ENCODE results near the gene HSF4. TPM values are rescaled to one million over a fixed set of nuclear protein-coding genes. Genes with fewer than 3 reads are reported as not detected.

HSF4 gene
- total and polyA plus RNA-seq, 4 donors = 5.1 to 62.5 (median 21.0) TPM

DNA sequence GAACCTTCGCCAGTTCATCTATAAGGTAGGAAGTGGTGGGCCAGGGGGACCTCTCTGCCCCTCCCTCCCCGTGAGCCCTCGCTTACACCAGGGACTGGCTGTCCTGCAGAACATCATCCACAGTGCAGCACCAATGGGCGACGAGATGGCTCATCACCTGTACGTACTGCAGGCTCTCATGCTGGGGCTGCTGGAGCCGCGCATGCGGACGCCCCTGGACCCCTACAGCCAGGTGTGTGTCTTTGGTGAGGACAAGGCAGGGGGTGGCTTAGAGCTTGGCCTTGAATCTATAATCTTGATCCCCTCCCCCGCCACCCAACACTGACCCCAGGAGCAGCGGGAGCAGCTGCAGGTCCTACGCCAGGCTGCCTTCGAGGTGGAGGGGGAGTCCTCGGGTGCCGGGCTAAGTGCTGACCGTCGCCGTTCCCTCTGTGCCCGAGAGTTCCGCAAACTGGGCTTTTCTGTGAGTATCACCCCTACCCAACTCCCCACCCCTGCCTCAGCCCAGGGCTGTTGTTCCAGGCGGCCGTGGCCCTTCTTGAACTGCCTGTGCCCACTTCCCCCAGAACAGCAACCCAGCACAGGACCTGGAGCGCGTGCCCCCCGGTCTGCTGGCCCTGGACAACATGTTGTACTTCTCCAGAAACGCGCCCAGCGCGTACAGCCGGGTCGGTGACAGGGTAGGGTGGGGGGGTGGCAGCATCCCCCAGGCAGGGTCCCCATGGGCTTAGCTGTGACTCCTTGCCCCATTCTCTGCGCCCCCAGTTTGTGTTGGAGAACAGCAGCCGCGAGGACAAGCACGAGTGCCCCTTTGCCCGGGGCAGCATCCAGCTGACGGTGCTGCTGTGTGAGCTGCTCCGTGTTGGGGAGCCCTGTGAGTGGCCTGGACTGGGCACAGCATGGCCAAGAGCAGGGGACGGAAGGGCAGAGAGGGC is 37.1 kb downstream of the HSF4 start:
- Histone ChIP-seq H3K9me3 (ENCODE audit: control insufficient read depth in 4 of 4, insufficient read depth in 3 of 4, low read length in 3 of 4) (no peaks in the 10 kb centered on the region), H3K27me3 (ENCODE audit: control insufficient read depth in 3 of 3, insufficient read depth in 3 of 3, low read length in 2 of 3) (no peaks in the 10 kb centered on the region), H3K27ac (ENCODE audit: low read depth in 1 of 2, low read length in 1 of 2) (no peak overlapping the region), H3K36me3 (ENCODE audit: control insufficient read depth in 4 of 4, insufficient read depth in 4 of 4, low read length in 4 of 4) (peaks cover 10 to 55% (median 15%) of the 10 kb centered on the region in 4 donors), H3K9ac (ENCODE audit: insufficient read depth in 1 of 2, low read length in 2 of 2) (no peak overlapping the region), H3K4me3 (no peak overlapping the region), H3K4me1 (ENCODE audit: control insufficient read depth in 5 of 5, insufficient read depth in 5 of 5, low read length in 5 of 5) (peaks cover 0 to 14% (median 0%) of the 10 kb centered on the region in 5 donors)
- TF ChIP-seq, protein P1, sequence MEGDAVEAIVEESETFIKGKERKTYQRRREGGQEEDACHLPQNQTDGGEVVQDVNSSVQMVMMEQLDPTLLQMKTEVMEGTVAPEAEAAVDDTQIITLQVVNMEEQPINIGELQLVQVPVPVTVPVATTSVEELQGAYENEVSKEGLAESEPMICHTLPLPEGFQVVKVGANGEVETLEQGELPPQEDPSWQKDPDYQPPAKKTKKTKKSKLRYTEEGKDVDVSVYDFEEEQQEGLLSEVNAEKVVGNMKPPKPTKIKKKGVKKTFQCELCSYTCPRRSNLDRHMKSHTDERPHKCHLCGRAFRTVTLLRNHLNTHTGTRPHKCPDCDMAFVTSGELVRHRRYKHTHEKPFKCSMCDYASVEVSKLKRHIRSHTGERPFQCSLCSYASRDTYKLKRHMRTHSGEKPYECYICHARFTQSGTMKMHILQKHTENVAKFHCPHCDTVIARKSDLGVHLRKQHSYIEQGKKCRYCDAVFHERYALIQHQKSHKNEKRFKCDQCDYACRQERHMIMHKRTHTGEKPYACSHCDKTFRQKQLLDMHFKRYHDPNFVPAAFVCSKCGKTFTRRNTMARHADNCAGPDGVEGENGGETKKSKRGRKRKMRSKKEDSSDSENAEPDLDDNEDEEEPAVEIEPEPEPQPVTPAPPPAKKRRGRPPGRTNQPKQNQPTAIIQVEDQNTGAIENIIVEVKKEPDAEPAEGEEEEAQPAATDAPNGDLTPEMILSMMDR (IDR thresholded peaks at IDR 0.05; ENCODE audit: control extremely low read depth, extremely low read depth) = no peak
- ATAC-seq (ENCODE audit: insufficient read depth, low FRiP score) (no peak), DNase-seq (no peak)
- WGBS, 2 donors = 96 to 98% methylated on average over 40 of the region's 40 CpGs

DNA sequence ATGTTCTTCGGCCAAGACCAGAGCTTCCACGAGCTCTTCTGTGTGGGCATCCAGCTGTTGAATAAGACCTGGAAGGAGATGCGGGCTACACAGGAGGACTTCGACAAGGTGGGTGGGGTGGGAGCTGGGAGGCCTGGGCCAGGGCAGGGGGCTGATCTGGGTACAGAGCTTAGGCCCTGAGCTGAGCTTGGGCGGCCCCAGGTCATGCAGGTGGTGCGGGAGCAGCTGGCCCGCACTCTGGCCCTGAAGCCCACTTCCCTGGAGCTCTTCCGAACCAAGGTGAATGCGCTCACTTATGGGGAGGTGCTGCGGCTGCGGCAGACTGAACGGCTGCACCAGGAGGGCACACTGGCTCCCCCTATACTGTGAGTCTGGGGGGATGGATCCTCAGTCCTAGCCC is 37.9 kb downstream of the HSF4 start:
- ATAC-seq (ENCODE audit: insufficient read depth, low FRiP score) (no peak), DNase-seq (no peak)
- peaks cover 0 to 12% (median 0%) of the 10 kb centered on the region in 5 donors for H3K4me1 ChIP-seq (ENCODE audit: control insufficient read depth in 5 of 5, insufficient read depth in 5 of 5, low read length in 5 of 5)
- no peaks in the 10 kb centered on the region for H3K9me3 ChIP-seq (ENCODE audit: control insufficient read depth in 4 of 4, insufficient read depth in 3 of 4, low read length in 3 of 4)
- H3K36me3 ChIP-seq (ENCODE audit: control insufficient read depth in 4 of 4, insufficient read depth in 4 of 4, low read length in 4 of 4) = peaks cover 6 to 48% (median 11%) of the 10 kb centered on the region in 4 donors
- H3K9ac ChIP-seq (ENCODE audit: insufficient read depth in 1 of 2, low read length in 2 of 2) = no peak overlapping the region
- H3K4me3 ChIP-seq = no peak overlapping the region
- 97% methylated on average over 11 to 12 of the region's 12 CpGs for WGBS, 2 donors
- TF ChIP-seq, protein P1 (IDR thresholded peaks at IDR 0.05; ENCODE audit: control extremely low read depth, extremely low read depth) = no peak
- H3K27ac ChIP-seq (ENCODE audit: low read depth in 1 of 2, low read length in 1 of 2) = no peak overlapping the region
- no peaks in the 10 kb centered on the region for H3K27me3 ChIP-seq (ENCODE audit: control insufficient read depth in 3 of 3, insufficient read depth in 3 of 3, low read length in 2 of 3)

DNA sequence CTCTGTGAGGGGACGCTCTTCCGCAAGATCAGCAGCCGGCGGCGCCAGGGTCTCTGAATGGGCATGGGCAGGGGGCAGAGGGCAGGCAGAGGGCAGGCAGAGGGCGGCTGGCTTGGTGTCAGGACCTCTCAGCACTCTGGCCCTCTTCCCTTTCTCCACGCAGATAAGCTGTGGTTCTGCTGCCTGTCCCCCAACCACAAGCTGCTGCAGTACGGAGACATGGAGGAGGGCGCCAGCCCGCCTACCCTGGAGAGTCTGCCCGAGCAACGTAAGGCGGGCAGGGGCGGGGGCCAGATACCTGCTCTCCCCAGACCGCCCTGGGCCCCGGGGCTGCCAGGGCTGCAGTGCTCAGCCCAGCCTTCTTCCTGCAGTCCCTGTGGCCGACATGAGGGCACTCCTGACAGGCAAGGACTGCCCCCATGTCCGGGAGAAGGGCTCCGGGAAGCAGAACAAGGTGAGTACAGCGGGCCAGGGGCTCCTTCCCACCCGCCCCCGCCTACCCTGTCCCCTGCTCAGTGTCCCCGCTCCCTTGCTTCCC is 38.5 kb downstream of the HSF4 start:
- H3K27me3 ChIP-seq (ENCODE audit: control insufficient read depth in 3 of 3, insufficient read depth in 3 of 3, low read length in 2 of 3) = no peaks in the 10 kb centered on the region
- TF ChIP-seq, protein P1 (IDR thresholded peaks at IDR 0.05; ENCODE audit: control extremely low read depth, extremely low read depth) = no peak
- H3K36me3 ChIP-seq (ENCODE audit: control insufficient read depth in 4 of 4, insufficient read depth in 4 of 4, low read length in 4 of 4) = peaks cover 3 to 44% (median 9%) of the 10 kb centered on the region in 4 donors
- DNase-seq (no peak), ATAC-seq (ENCODE audit: insufficient read depth, low FRiP score) (no peak)
- H3K9me3 ChIP-seq (ENCODE audit: control insufficient read depth in 4 of 4, insufficient read depth in 3 of 4, low read length in 3 of 4) = no peaks in the 10 kb centered on the region
- H3K4me3 ChIP-seq = no peak overlapping the region
- 92% methylated on average over 19 to 23 of the region's 23 CpGs for WGBS, 2 donors
- H3K4me1 ChIP-seq (ENCODE audit: control insufficient read depth in 5 of 5, insufficient read depth in 5 of 5, low read length in 5 of 5) = peaks cover 0 to 13% (median 0%) of the 10 kb centered on the region in 5 donors
- no peak overlapping the region for H3K27ac ChIP-seq (ENCODE audit: low read depth in 1 of 2, low read length in 1 of 2)
- H3K9ac ChIP-seq (ENCODE audit: insufficient read depth in 1 of 2, low read length in 2 of 2) = no peak overlapping the region

Data from lung (tissue), 12 donors.